Subcutaneous adipose tissue (tissue), 4 donors: ENCODE data around the gene COL9A3. TPM values are rescaled to one million over a fixed set of nuclear protein-coding genes. Genes with fewer than 3 reads are reported as not detected.

Experiments used
- CTCF ChIP-seq: fragments of 450-650 bp; IDR thresholded peaks from one replicate; pipeline ENCODE4 v1.5.1; 2016; ENCODE audit warnings: low read depth, mild to moderate bottlenecking, control low read depth, antibody characterized with exemption, moderate library complexity
- total RNA-seq, 4 donors: library from RNA; depleted of rRNA; stranded (reverse); fragments of >200 nt; gene quantifications; one replicate each; pipeline ENCODE4 v1.1.0, GENCODE V29; 2016

The COL9A3 gene
- total RNA-seq, 4 donors from 2014 or later, result 0.22 to 1.3 TPM; not detected in 2

- TF ChIP-seq CTCF, result no peak
Observed at GRCh38 chr20:62861726-62862336, 45.0 kb downstream of the COL9A3 start, which contains the start of gene TCFL5. TSS of gene TCFL5 (minus strand) at chr20:62861822. CDS start at chr20:62861670, 152 bp downstream.

DNA sequence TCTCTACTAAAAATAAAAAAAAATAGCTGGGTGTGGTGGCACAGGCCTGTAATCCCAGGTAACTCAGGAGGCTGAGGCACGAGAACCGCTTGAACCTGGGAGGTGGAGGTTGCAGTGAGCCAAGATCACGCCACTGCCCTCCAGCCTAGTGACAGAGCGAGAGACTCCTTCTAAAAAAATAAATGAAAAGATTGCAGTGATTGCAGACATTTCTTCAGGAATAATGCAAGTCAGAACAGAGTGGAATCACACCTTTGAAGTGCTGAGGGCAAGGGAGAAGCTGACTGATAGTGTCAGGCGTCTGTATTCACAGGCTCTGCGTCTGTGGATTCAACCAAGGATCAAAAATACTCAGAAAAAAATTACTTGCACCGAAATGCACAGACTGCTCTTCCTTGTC lies 47.4 kb downstream of the COL9A3 start:
- TF ChIP-seq CTCF, result no peak

GRCh38 chr20:62872184-62872847 lies 55.5 kb downstream of the COL9A3 start:
- no peak for TF ChIP-seq CTCF

- TF ChIP-seq CTCF, result no peak
Observed at GRCh38 chr20:62872862-62873261, 56.0 kb downstream of the COL9A3 start.

GRCh38 chr20:62873280-62873679 lies 56.4 kb downstream of the COL9A3 start:
- TF ChIP-seq CTCF, result no peak

- TF ChIP-seq CTCF, result no peak
Observed at GRCh38 chr20:62874964-62875344, 58.1 kb downstream of the COL9A3 start.

- no peak for TF ChIP-seq CTCF
Observed at GRCh38 chr20:62875419-62876361, 58.8 kb downstream of the COL9A3 start.
